Measurements from ENCODE around the gene SLC30A5. TPM values are rescaled to one million over a fixed set of nuclear protein-coding genes. Genes with fewer than 3 reads are reported as not detected.

The SLC30A5 gene
- total RNA-seq, 1 donor from 2014 or later: 28.9 TPM

DNA sequence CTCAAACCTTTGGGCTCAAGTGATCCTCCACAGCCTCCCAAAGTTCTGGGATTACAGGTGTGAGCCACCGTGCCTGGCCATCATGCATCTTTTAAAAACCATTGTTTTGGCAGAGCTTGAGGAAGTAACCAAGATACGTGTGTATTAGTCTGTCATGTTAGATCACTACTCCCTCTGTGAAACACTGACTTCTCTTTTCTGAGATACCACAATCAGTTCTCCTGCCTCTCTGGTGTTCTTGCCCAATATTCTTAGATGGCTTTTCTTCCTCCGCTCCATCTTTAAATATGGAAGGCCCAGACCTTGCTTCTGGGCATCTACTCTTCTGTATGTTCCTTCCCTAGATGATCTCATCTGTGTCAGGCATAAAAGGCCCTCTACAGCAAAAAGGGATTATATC is 58.9 kb downstream of the SLC30A5 start:
- no peak for ATAC-seq (ENCODE audit: poor library complexity)
- DNase-seq: no peak
- intact Hi-C loops (cut with DNase I): no loop called here

DNA sequence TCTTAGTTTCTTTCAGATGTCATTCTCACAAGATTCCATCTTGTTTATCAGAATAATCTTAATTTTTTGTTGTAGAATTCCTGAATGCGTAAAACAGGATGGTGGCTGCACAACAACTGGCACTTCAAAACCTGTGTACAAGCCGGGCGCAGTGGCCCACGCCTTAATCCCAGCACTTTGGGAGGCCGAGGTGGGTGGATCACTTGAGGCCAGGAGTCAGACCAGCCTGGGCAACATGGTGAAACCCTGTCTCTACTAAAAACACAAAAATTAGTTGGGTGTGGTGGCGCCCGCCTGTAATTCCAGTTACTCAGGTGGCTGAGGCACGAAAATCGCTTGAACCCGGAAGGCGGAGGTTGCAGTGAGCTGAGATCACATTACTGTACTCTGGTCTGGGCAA is 62.6 kb downstream of the SLC30A5 start:
- DNase-seq (no peak), ATAC-seq (ENCODE audit: poor library complexity) (no peak)
- intact Hi-C loops (cut with DNase I): no loop called here

- intact Hi-C loops (cut with DNase I): no loop called here
- ATAC-seq (ENCODE audit: poor library complexity) (no peak), DNase-seq (no peak)
These were observed 64.2 kb downstream of the SLC30A5 start for GRCh38 chr5:69158039-69158438.

GRCh38 chr5:69160651-69161050 is 66.8 kb downstream of the SLC30A5 start:
- intact Hi-C loops (cut with DNase I): no loop called here
- ATAC-seq (ENCODE audit: poor library complexity) (no peak), DNase-seq (no peak)

GRCh38 chr5:69166686-69167492 is 73.1 kb downstream of the SLC30A5 start, which contains the start of gene CCNB1:
Gene CCNB1 (plus strand): TSS chr5:69167150. CDS start chr5:69167263, 113 bp downstream.
- intact Hi-C loops (cut with DNase I): loop anchor here (2.0 kb wide), 1 partner anchor 72 kb away; the partner anchor contains the start of gene SLC30A5

DNA sequence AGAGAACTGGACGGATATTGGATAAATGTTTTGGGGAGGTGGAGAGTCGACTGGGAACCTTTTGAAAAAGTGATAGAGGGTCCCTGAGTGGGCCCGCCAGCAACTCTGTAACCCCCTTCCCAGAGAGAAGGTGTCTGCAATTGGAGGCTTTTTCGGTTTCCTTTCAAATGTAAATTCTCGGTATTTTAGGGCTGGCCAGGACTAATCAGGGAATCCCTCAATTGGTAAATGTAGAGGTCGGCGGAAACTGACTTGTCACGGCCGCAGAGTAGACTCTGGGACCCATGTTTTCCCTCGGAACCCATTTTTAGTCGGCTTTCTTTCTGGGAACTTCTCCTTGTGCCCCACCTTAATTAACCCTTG is 73.7 kb downstream of the SLC30A5 start:
- intact Hi-C loops (cut with DNase I): loop anchor here (2.0 kb wide), 1 partner anchor 73 kb away; the partner anchor contains the start of gene SLC30A5
- ATAC-seq (ENCODE audit: poor library complexity): no peak

More at GRCh38 chr5:69166686-69167492, 73.1 kb downstream of the SLC30A5 start, which contains the start of gene CCNB1:
- ATAC-seq (ENCODE audit: poor library complexity): peak; percentile 100
- DNase-seq: peak; percentile 98

GRCh38 chr5:69167929-69168328 is 74.1 kb downstream of the SLC30A5 start:
- DNase-seq (no peak), ATAC-seq (ENCODE audit: poor library complexity) (no peak)
- intact Hi-C loops (cut with DNase I): loop anchor here (2.0 kb wide), 1 partner anchor 73 kb away; the partner anchor contains the start of gene SLC30A5

More for the DNA sequence above, 73.7 kb downstream of the SLC30A5 start:
- DNase-seq: no peak

- ATAC-seq (ENCODE audit: poor library complexity) (no peak), DNase-seq (no peak)
- intact Hi-C loops (cut with DNase I): no loop called here
These were observed 76.7 kb downstream of the SLC30A5 start for GRCh38 chr5:69170495-69170894.

DNA sequence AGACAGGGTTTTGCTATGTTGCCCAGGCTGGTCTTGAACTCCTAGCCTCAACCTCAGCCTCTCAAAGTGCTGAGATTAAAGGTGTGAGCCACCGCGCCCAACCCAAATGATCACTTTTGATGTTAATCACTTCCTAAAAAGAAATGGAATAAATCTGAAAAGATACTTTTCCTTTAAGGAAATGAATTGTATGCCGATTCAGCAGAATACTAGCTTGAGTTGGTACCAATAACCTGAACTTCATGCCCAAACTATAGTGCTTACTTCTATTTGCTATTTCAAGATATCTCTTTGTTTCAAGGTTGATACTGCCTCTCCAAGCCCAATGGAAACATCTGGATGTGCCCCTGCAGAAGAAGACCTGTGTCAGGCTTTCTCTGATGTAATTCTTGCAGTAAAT is 77.2 kb downstream of the SLC30A5 start:
- intact Hi-C loops (cut with DNase I): no loop called here
- DNase-seq: no peak
- ATAC-seq (ENCODE audit: poor library complexity): no peak

Other genes starting within 250 kb of the SLC30A5 start
- gene CCNB1, start 73.1 kb downstream of the SLC30A5 start, total RNA-seq: 2.5 TPM
- gene CENPH, start 95.6 kb downstream of the SLC30A5 start, total RNA-seq: 3.2 TPM
- 14.8 TPM for gene CDK7, start 140.9 kb downstream of the SLC30A5 start, total RNA-seq
- gene CCDC125, start 238.8 kb downstream of the SLC30A5 start, total RNA-seq: 2.8 TPM